HepG2 (cell line): ENCODE data around the gene ANTKMT. TPM values are rescaled to one million over a fixed set of nuclear protein-coding genes. Genes with fewer than 3 reads are reported as not detected.

Source experiments
- ATAC-seq: fragments of 200-7000 bp; cut with Tn5 transposase; 3 replicates; pipeline ENCODE4 v1.9.1; 2020; ENCODE audit warnings: mild to moderate bottlenecking, moderate library complexity
- BruUV-seq: library from RNA; stranded (reverse); fragments of 400-500 nt; replicated peaks from 2 replicates; lab custom pipeline; 2021; lab: Mats Ljungman, UMichigan
- CTCF ChIA-PET: fragments of 300-600 bp; formaldehyde crosslinking; extraction: SDS; loops from one replicate; lab custom pipeline; 2021; ENCODE audit warnings: low total read pairs, inconsistent platforms, low intra/inter-chr PET ratio; lab: Yijun Ruan, JAX
- POLR2A ChIA-PET: fragments of 350-600 bp; sonication (Branson Sonifier 250); formaldehyde crosslinking; loops from one replicate; lab custom pipeline; 2020; ENCODE audit warnings: antibody characterized with exemption, inconsistent platforms; lab: Yijun Ruan, JAX
- DNase-seq: peaks from one replicate; pipeline ENCODE4 v3.0.0-alpha.2; 2015; ENCODE audit warnings: low spot score
- FAIRE-seq: peaks from 3 replicates; lab custom pipeline; 2011; peaks lifted over from hg19 to GRCh38; lab: Jason Lieb, UNC
- H2AFZ ChIP-seq: one replicate; pipeline ENCODE4 v1.6.1; 2011; ENCODE audit warnings: low read length, inconsistent platforms
- H3K27ac ChIP-seq: fragments of 300-600 bp; 3 replicates; pipeline ENCODE4 v1.8.0; 2011; ENCODE audit warnings: mixed run types, mild to moderate bottlenecking, mixed read lengths, low read length, inconsistent platforms; ENCODE audit not compliant: insufficient read depth; ENCODE audit errors: extremely low read length
- H3K27me3 ChIP-seq, 2 experiments: fragments of 200-600 bp in 1 of 2; 2 replicates in 1 of 2; 3 replicates in 1 of 2; pipeline versions ENCODE4 v1.6.0 to v1.8.0; 2011; ENCODE audit warnings: low read length in 2 of 2, mild to moderate bottlenecking in 2 of 2, moderate library complexity in 2 of 2, inconsistent platforms in 1 of 2; ENCODE audit not compliant: insufficient read depth in 2 of 2, control insufficient read depth in 1 of 2
- H3K36me3 ChIP-seq, 2 experiments: fragments of 200-600 bp in 1 of 2; replicated peaks in 1 of 2; 2 replicates in 1 of 2; 3 replicates in 1 of 2; pipeline versions ENCODE4 v1.5.1 to v1.8.0; 2011; ENCODE audit warnings: low read length in 2 of 2, inconsistent platforms in 1 of 2; ENCODE audit not compliant: insufficient read depth in 2 of 2, control insufficient read depth in 1 of 2
- H3K4me1 ChIP-seq: 2 replicates; pipeline ENCODE4 v1.5.1; 2012; ENCODE audit warnings: low read length, inconsistent platforms; ENCODE audit not compliant: insufficient read depth
- H3K4me2 ChIP-seq: 2 replicates; pipeline ENCODE4 v1.6.0; 2011; ENCODE audit warnings: low read depth, low read length, inconsistent platforms
- H3K4me3 ChIP-seq, 3 experiments: fragments of 200-600 bp in 1 of 3; sonication (generic), shearing (Covaris generic) in 1 of 3; replicated peaks in 1 of 3; 2 replicates each; pipeline ENCODE4 v1.5.1; 2011 to 2016; ENCODE audit warnings: low read length in 3 of 3, inconsistent platforms in 2 of 3, low read depth in 2 of 3, mild to moderate bottlenecking in 2 of 3, control low read depth in 1 of 3, mixed read lengths in 1 of 3; ENCODE audit not compliant: insufficient read depth in 1 of 3
- H3K79me2 ChIP-seq: one replicate; pipeline ENCODE4 v1.6.1; 2011; ENCODE audit warnings: low read length, inconsistent platforms; ENCODE audit not compliant: insufficient read depth
- H3K9ac ChIP-seq: 2 replicates; pipeline ENCODE4 v1.6.0; 2011; ENCODE audit warnings: mild to moderate bottlenecking, low read depth, low read length, inconsistent platforms; ENCODE audit not compliant: insufficient read depth
- H3K9me3 ChIP-seq: 2 replicates; pipeline ENCODE4 v1.5.1; 2012; ENCODE audit warnings: mild to moderate bottlenecking, low read length
- H4K20me1 ChIP-seq: 2 replicates; pipeline ENCODE4 v1.6.0; 2011; ENCODE audit warnings: inconsistent platforms, mild to moderate bottlenecking, low read length, moderate library complexity; ENCODE audit not compliant: insufficient read depth
- EP300 ChIP-seq, 3 experiments: sonication (generic) in 1 of 3; formaldehyde crosslinking in 1 of 3; IDR thresholded peaks; 2 replicates each; pipeline versions ENCODE4 v1.5.1 to v1.6.1; 2011 to 2020; ENCODE audit warnings: low read depth in 2 of 3, low read length in 2 of 3, borderline replicate concordance in 1 of 3, improper control_type of control experiment in 1 of 3, mild to moderate bottlenecking in 1 of 3, missing genetic modification reagents in 1 of 3, moderate library complexity in 1 of 3
- HMGXB4 ChIP-seq, 2 experiments: sonication (generic) in 1 of 2; formaldehyde crosslinking in 1 of 2; IDR thresholded peaks; 2 replicates each; pipeline versions ENCODE4 v1.4.0 to v1.6.1; 2018 to 2020; ENCODE audit warnings: missing genetic modification reagents in 2 of 2, borderline replicate concordance in 1 of 2, low read depth in 1 of 2, mild to moderate bottlenecking in 1 of 2, missing biosample characterization in 1 of 2
- HOXA5 ChIP-seq: sonication (generic); formaldehyde crosslinking; IDR thresholded peaks from 2 replicates; pipeline ENCODE4 v1.4.0; 2020; ENCODE audit warnings: missing genetic modification reagents
- RBFOX2 ChIP-seq: fragments of 200-400 bp; formaldehyde crosslinking; IDR thresholded peaks from 2 replicates; pipeline ENCODE4 v1.6.1; 2017; ENCODE audit warnings: low read depth, mild to moderate bottlenecking, low read length
- REL ChIP-seq: sonication (generic); formaldehyde crosslinking; conservative IDR thresholded peaks from 2 replicates; pipeline ENCODE4 v1.8.0; 2022; ENCODE audit warnings: mild to moderate bottlenecking, missing genetic modification reagents, moderate library complexity
- RFXAP ChIP-seq: sonication (generic); formaldehyde crosslinking; IDR thresholded peaks from 2 replicates; pipeline ENCODE4 v1.4.0; 2020; ENCODE audit warnings: missing genetic modification reagents, borderline replicate concordance
- TEF ChIP-seq: sonication (generic); formaldehyde crosslinking; IDR thresholded peaks from 2 replicates; pipeline ENCODE4 v1.5.0; 2020; ENCODE audit warnings: missing genetic modification reagents
- U2AF1 ChIP-seq: fragments of 200-400 bp; formaldehyde crosslinking; optimal IDR thresholded peaks from 2 replicates; pipeline ENCODE3; 2017; ENCODE audit warnings: mild to moderate bottlenecking, low read depth, low read length
- ZNF350 ChIP-seq: sonication (generic); formaldehyde crosslinking; IDR thresholded peaks from 2 replicates; pipeline ENCODE4 v1.4.0; 2020; ENCODE audit warnings: mild to moderate bottlenecking, low read depth, missing genetic modification reagents, borderline replicate concordance
- ZNF589 ChIP-seq: sonication (generic); formaldehyde crosslinking; conservative IDR thresholded peaks from 2 replicates; pipeline ENCODE4 v1.8.0; 2022; ENCODE audit warnings: mild to moderate bottlenecking, moderate library complexity, missing genetic modification reagents
- ZNF678 ChIP-seq: sonication (generic); formaldehyde crosslinking; IDR thresholded peaks from 2 replicates; pipeline ENCODE4 v1.4.0; 2020; ENCODE audit warnings: mild to moderate bottlenecking, missing genetic modification reagents
- ZNF788 ChIP-seq: sonication (generic); formaldehyde crosslinking; IDR thresholded peaks from 2 replicates; pipeline ENCODE4 v1.5.0; 2020; ENCODE audit warnings: mild to moderate bottlenecking, missing genetic modification reagents, borderline replicate concordance
- ZNF83 ChIP-seq: sonication (generic); formaldehyde crosslinking; IDR thresholded peaks from 2 replicates; pipeline ENCODE4 v1.4.0; 2020; ENCODE audit warnings: missing genetic modification reagents, mild to moderate bottlenecking, borderline replicate concordance
- WGBS: methylation state at CpG from one replicate; pipeline ENCODE4 v1.1.6; 2017; ENCODE audit warnings: low lambda C conversion rate; 5-methylcytosine and 5-hydroxymethylcytosine counted together
- in situ Hi-C: cut with HindIII; loops from 2 replicates; pipeline ENCODE4 v1.10.0; 2017; ENCODE audit warnings: low pct_unique_long_range_greater_than_20kb; ENCODE audit not compliant: extremely low pct_ligation_motif_present
- intact Hi-C: fragments of 100-400 bp; cut with micrococcal nuclease; formaldehyde crosslinking; loops from one replicate; pipeline ENCODE4 v1.10.0; 2022; ENCODE audit not compliant: unreplicated experiment
- polyA plus RNA-seq, 8 experiments: library from polyadenylated mRNA; depleted of rRNA in 3 of 8; stranded (reverse) in 7 of 8; unstranded in 1 of 8; fragments of >200 nt; fragmentation: Illumina TruSeq in 4 of 8; extraction: Trizol in 4 of 8; gene quantifications; 2 replicates each; pipeline versions ENCODE4 v1.2.1 to v1.2.3, GENCODE V29; 2011 to 2016; ENCODE audit warnings: low read depth in 4 of 8, missing spikeins in 1 of 8, mixed read lengths in 1 of 8; ENCODE audit not compliant: insufficient read depth in 1 of 8
- total RNA-seq, 5 experiments: library from RNA; depleted of rRNA; stranded (reverse); fragments of >200 nt; fragmentation: Illumina TruSeq; extraction: Trizol; gene quantifications; 2 replicates each; pipeline ENCODE4 v1.2.3, GENCODE V29; 2016; ENCODE audit warnings: low read depth in 1 of 5

Gene ANTKMT
- total and polyA plus RNA-seq, 2 of the 13 experiments (the other 11 are each of a cell fraction or from before 2014, with no cell fraction given) = 7.5 to 47.8 TPM

- CTCF ChIA-PET = interaction anchor here (0.6 to 2.7 kb wide), 3 partner anchors 23 to 302 kb away, joined by 3 to 19 read pairs (median 4); no protein-coding TSS in a partner anchor
- DNase-seq (no peak), FAIRE-seq (no peak), ATAC-seq (no peak)
- Histone ChIP-seq H3K27ac (no peak overlapping the region), H3K79me2 (no peaks in the 10 kb centered on the region), H3K9me3 (no peaks in the 10 kb centered on the region), H3K4me3 (no peak overlapping the region), H3K9ac (no peak overlapping the region), H3K4me1 (peaks cover 10% of the 10 kb centered on the region), H4K20me1 (0 out of 2 replicates have a peak, but pooled peaks cover 2% of the 10 kb centered on the region), H2AFZ (no peak overlapping the region), H3K4me2 (no peak overlapping the region), H3K36me3 (peaks cover 3 to 25% of the 10 kb centered on the region in 2 experiments; a peak in 2 of 5 replicates), H3K27me3 (no peaks in the 10 kb centered on the region)
- 97% methylated on average over 14 of the region's 25 CpGs for WGBS
- BruUV-seq = no TSS peak
- in situ Hi-C loops = no loop called here
- TF ChIP-seq RBFOX2 (peak; percentile 56; the same call in 1 of the 2 replicates), U2AF1 (no peak)
- POLR2A ChIA-PET = no interaction called here
- intact Hi-C loops = no loop called here
Measured at GRCh38 chr16:734981-735881, 14.3 kb downstream of the ANTKMT start.

GRCh38 chr16:735982-736453 is 15.1 kb downstream of the ANTKMT start:
- peaks cover 3 to 25% of the 10 kb centered on the region in 2 experiments; a peak in 2 of 5 replicates for H3K36me3 ChIP-seq
- H3K4me2 ChIP-seq = no peak overlapping the region
- H4K20me1 ChIP-seq = 0 out of 2 replicates have a peak, but pooled peaks cover 2% of the 10 kb centered on the region
- H3K9me3 ChIP-seq = no peaks in the 10 kb centered on the region
- CTCF ChIA-PET = interaction anchor here (1.3 kb wide), 1 partner anchor 25 kb away, joined by 3 read pairs; no protein-coding TSS in a partner anchor
- H3K9ac ChIP-seq = no peak overlapping the region
- FAIRE-seq = no peak
- 97% methylated on average over 12 of the region's 13 CpGs for WGBS
- no peak overlapping the region for H2AFZ ChIP-seq
- ATAC-seq = no peak
- H3K4me3 ChIP-seq = no peak overlapping the region
- intact Hi-C loops (no loop called here), in situ Hi-C loops (no loop called here)
- H3K4me1 ChIP-seq = peaks cover 10% of the 10 kb centered on the region
- no peaks in the 10 kb centered on the region for H3K27me3 ChIP-seq
- POLR2A ChIA-PET = no interaction called here
- no peaks in the 10 kb centered on the region for H3K79me2 ChIP-seq
- DNase-seq = no peak
- no peak overlapping the region for H3K27ac ChIP-seq
- no TSS peak for BruUV-seq
- TF ChIP-seq HOXA5 (no peak), EP300 (IDR thresholded peaks at IDR 0.05; ENCODE audit: low read depth in 2 of 2, low read length in 2 of 2) (no peak), EP300 (CRISPR knock-in tag; IDR thresholded peaks at IDR 0.05; ENCODE audit: borderline replicate concordance) (no peak), TEF (CRISPR knock-in tag) (no peak), ZNF83 (CRISPR knock-in tag) (no peak), ZNF350 (CRISPR knock-in tag) (no peak), ZNF589 (CRISPR knock-in tag) (no peak), RFXAP (no peak), ZNF788 (CRISPR knock-in tag) (no peak), ZNF678 (CRISPR knock-in tag) (no peak), REL (CRISPR knock-in tag) (no peak), HMGXB4 (CRISPR knock-in tag; IDR thresholded peaks at IDR 0.05; ENCODE audit: borderline replicate concordance in 1 of 2, low read depth in 1 of 2) (no peak)
